ENCODE results near the gene ELP2. TPM values are rescaled to one million over a fixed set of nuclear protein-coding genes. Genes with fewer than 3 reads are reported as not detected.
"Not testable (repeated sequence)": the region's sequence is repeated elsewhere in the genome, so short reads cannot be mapped to it uniquely, and the experiment has no call there.

Gene ELP2
- total RNA-seq, 1 donor from 2014 or later: 72.9 TPM

DNA sequence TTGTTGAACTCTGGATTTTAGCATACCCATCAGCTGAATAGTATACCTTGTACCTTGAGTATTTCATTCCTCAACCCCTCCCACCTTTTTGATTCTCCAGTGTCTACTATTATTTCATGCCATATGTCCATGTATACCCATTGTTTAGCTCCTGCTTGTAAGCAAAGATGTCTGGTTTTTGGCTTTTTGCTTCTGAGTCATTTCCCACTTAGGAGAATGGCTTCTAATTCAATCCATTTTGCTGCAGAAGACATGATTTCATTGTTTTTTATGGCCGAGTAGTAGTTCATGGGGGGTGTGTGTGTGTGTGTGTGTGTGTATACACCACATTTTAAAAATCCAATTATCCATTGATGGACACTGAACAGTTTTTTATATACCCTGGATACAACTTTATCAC lies 33.3 kb downstream of the ELP2 start:
- FAIRE-seq (no peak), DNase-seq (ENCODE audit: low read depth) (no peak)
- TF ChIP-seq, protein P1, sequence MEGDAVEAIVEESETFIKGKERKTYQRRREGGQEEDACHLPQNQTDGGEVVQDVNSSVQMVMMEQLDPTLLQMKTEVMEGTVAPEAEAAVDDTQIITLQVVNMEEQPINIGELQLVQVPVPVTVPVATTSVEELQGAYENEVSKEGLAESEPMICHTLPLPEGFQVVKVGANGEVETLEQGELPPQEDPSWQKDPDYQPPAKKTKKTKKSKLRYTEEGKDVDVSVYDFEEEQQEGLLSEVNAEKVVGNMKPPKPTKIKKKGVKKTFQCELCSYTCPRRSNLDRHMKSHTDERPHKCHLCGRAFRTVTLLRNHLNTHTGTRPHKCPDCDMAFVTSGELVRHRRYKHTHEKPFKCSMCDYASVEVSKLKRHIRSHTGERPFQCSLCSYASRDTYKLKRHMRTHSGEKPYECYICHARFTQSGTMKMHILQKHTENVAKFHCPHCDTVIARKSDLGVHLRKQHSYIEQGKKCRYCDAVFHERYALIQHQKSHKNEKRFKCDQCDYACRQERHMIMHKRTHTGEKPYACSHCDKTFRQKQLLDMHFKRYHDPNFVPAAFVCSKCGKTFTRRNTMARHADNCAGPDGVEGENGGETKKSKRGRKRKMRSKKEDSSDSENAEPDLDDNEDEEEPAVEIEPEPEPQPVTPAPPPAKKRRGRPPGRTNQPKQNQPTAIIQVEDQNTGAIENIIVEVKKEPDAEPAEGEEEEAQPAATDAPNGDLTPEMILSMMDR (IDR thresholded peaks at IDR 0.05; ENCODE audit: insufficient read depth, low read length, severe bottlenecking): no peak
- no peak overlapping the region for H3K4me3 ChIP-seq (ENCODE audit: low read depth, low read length)
- no peaks in the 10 kb centered on the region for H3K27me3 ChIP-seq (ENCODE audit: control insufficient read depth, insufficient read depth, low read length)
- H3K36me3 ChIP-seq (ENCODE audit: control insufficient read depth, insufficient read depth, low read length): peaks cover under 1% of the 10 kb centered on the region

DNA sequence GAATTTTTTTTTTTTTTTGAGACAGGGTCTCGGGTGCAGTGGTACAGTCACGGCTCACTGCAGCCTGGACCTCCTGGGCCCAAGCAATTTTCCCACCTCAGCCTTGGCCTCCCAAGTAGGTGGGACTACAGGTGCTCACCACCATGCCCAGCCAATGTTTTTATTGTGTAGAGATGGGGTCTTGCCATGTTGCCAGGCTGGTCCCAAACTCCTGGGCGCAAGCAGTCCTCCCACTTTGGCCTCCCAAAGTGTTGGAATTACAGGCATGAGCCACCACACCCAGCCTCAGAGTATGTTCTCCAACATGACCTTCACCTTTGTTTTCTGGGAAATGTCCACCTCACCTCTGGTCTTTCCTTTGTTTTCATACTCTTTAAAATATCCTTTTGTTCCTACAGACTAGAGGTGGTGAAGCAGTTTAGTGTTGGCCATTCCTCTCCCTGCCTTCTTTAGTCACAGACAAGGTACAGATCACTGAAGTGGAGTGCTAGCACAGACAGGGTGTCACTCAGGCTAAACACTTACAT lies 38.1 kb downstream of the ELP2 start:
- TF ChIP-seq, protein P1 (IDR thresholded peaks at IDR 0.05; ENCODE audit: insufficient read depth, low read length, severe bottlenecking): no peak
- H3K27me3 ChIP-seq (ENCODE audit: control insufficient read depth, insufficient read depth, low read length): no peaks in the 10 kb centered on the region
- DNase-seq (ENCODE audit: low read depth) (no peak), FAIRE-seq (no peak)
- no peak overlapping the region for H3K4me3 ChIP-seq (ENCODE audit: low read depth, low read length)
- H3K36me3 ChIP-seq (ENCODE audit: control insufficient read depth, insufficient read depth, low read length): peaks cover 7% of the 10 kb centered on the region

DNA sequence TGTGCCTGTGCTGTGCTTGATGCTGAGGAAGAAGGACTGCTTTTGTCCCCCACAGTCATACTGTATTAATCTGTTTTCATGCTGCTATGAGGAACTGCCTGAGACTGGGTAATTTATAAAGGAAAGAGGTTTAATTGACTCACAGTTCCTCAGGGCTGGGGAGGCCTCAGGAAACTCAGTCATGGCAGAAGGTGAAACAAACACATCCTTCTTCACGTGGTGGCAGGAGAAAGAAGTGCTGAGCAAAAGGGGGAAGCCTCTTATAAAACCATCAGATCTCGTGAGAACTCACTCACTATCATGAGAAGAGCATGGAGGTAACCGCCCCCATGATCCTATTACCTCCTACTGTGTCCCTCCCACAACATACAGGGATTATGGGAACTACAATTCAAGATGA lies 38.6 kb downstream of the ELP2 start:
- H3K36me3 ChIP-seq (ENCODE audit: control insufficient read depth, insufficient read depth, low read length); DNase-seq (ENCODE audit: low read depth); FAIRE-seq; H3K27me3 ChIP-seq (ENCODE audit: control insufficient read depth, insufficient read depth, low read length); H3K4me3 ChIP-seq (ENCODE audit: low read depth, low read length): not testable (repeated sequence)

DNA sequence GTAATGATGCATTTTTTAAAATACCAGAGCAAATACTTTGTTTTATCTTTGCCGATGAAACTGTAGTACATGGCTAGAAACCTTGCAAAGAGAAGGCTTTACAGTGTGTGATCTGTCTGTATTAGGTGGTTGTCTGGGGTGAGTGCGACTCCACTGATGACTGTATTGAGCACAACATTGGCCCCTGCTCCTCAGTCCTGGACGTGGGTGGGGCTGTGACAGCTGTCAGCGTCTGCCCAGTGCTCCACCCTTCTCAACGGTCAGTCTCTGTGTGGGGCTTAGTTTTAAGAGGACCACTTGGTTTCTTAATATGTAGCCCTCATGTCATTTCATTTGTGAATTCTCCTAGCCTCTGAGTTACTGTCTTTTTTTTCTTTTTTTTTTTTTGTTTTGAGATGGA lies 40.2 kb downstream of the ELP2 start:
- Histone ChIP-seq H3K27me3 (ENCODE audit: control insufficient read depth, insufficient read depth, low read length) (no peaks in the 10 kb centered on the region), H3K4me3 (ENCODE audit: low read depth, low read length) (no peak overlapping the region), H3K36me3 (ENCODE audit: control insufficient read depth, insufficient read depth, low read length) (peaks cover 12% of the 10 kb centered on the region)
- FAIRE-seq (no peak), DNase-seq (ENCODE audit: low read depth) (no peak)
- TF ChIP-seq, protein P1 (IDR thresholded peaks at IDR 0.05; ENCODE audit: insufficient read depth, low read length, severe bottlenecking): no peak

DNA sequence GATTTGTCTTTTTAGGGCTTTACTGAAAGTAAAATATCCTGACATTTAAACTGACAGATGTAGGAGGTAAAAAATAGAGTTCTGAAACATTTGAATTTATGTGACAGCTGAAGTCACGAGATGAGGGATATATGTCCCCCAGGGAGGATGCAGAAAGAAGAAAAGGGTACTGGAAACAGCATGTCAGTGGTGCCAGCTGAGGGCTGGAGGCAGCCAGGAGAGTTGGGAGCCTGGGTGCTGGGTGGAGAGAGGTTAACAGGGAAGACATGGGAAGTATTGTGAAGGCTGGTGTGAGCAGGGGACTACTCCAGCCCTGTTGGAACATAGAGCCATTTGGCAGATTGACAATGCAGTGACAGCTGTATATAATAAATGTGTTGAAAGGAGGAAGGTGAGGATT lies 45.8 kb downstream of the ELP2 start:
- H3K27me3 ChIP-seq (ENCODE audit: control insufficient read depth, insufficient read depth, low read length): no peaks in the 10 kb centered on the region
- H3K36me3 ChIP-seq (ENCODE audit: control insufficient read depth, insufficient read depth, low read length): peaks cover 14% of the 10 kb centered on the region
- H3K4me3 ChIP-seq (ENCODE audit: low read depth, low read length): no peak overlapping the region
- FAIRE-seq (no peak), DNase-seq (ENCODE audit: low read depth) (no peak)
- TF ChIP-seq, protein P1 (IDR thresholded peaks at IDR 0.05; ENCODE audit: insufficient read depth, low read length, severe bottlenecking): no peak

DNA sequence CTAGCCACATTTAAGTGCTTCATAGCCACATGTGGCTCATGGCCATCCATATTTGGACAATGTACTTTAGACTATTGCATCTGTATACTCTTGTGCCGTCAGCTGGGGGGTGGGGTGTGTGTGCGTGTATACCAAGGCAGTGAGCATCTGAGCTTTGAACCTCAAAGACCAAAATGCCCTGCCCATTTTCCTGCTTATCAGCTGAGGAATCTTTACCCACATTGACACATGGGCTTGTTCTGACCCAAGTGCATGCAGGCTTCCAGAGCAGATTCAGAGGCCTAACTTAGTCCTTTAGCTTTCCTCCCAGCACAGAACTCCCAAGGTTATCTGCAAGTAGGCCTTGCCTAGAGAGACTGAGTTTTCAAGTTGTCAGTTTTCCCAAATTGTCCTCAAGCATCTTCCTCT lies 46.5 kb downstream of the ELP2 start:
- H3K27me3 ChIP-seq (ENCODE audit: control insufficient read depth, insufficient read depth, low read length): no peaks in the 10 kb centered on the region
- no peak overlapping the region for H3K4me3 ChIP-seq (ENCODE audit: low read depth, low read length)
- DNase-seq (ENCODE audit: low read depth) (no peak), FAIRE-seq (no peak)
- TF ChIP-seq, protein P1 (IDR thresholded peaks at IDR 0.05; ENCODE audit: insufficient read depth, low read length, severe bottlenecking): no peak
- peaks cover 12% of the 10 kb centered on the region for H3K36me3 ChIP-seq (ENCODE audit: control insufficient read depth, insufficient read depth, low read length)

Measured in bronchial epithelial cell (primary cell).